A673 (cell line): Measurements from ENCODE around the gene CBX2. TPM values are rescaled to one million over a fixed set of nuclear protein-coding genes. Genes with fewer than 3 reads are reported as not detected.

Experiments
- BruUV-seq: library from RNA; stranded (reverse); fragments of 400-500 nt; replicated peaks from 2 replicates; lab custom pipeline; 2021; lab: Mats Ljungman, UMichigan
- CTCF ChIA-PET: fragments of 300-600 bp; sonication (Branson Sonifier 250); formaldehyde crosslinking; loops from one replicate; lab custom pipeline; 2022; ENCODE audit warnings: antibody characterized with exemption; lab: Charles Lee
- POLR2A ChIA-PET: fragments of 300-600 bp; sonication (Branson Sonifier 250); formaldehyde crosslinking; loops from one replicate; lab custom pipeline; 2022; ENCODE audit warnings: antibody characterized with exemption; ENCODE audit not compliant: low non-redundant PET; lab: Charles Lee
- DNase-seq: peaks from one replicate; pipeline ENCODE4 v3.0.0-alpha.2; 2015; ENCODE audit warnings: low spot score
- H3K27ac ChIP-seq: fragments of 200-600 bp; sonication (generic); 2 replicates; pipeline ENCODE4 v1.5.1; 2016; ENCODE audit warnings: mixed run types, low read depth, mild to moderate bottlenecking, mixed read lengths, antibody characterized with exemption, low read length; ENCODE audit not compliant: poor library complexity, severe bottlenecking
- H3K27me3 ChIP-seq: fragments of 200-600 bp; sonication (generic); replicated peaks from 2 replicates; pipeline ENCODE4 v1.6.1; 2017; ENCODE audit warnings: mixed run types, low read depth, mild to moderate bottlenecking, mixed read lengths, antibody characterized with exemption, low read length; ENCODE audit not compliant: insufficient read depth, poor library complexity
- H3K36me3 ChIP-seq: fragments of 200-600 bp; sonication (generic); 2 replicates; pipeline ENCODE4 v1.6.1; 2016; ENCODE audit warnings: mixed run types, mild to moderate bottlenecking, mixed read lengths, antibody characterized with exemption, low read length; ENCODE audit not compliant: insufficient read depth, poor library complexity, severe bottlenecking
- H3K4me1 ChIP-seq: fragments of 200-600 bp; sonication (generic); 2 replicates; pipeline ENCODE4 v1.6.1; 2017; ENCODE audit warnings: mixed run types, mild to moderate bottlenecking, mixed read lengths, antibody characterized with exemption, low read length; ENCODE audit not compliant: insufficient read depth, poor library complexity, severe bottlenecking
- H3K4me3 ChIP-seq: fragments of 200-600 bp; sonication (generic); 2 replicates; pipeline ENCODE4 v1.5.1; 2016; ENCODE audit warnings: low read depth, mixed run types, mild to moderate bottlenecking, mixed read lengths, low read length; ENCODE audit not compliant: poor library complexity, severe bottlenecking
- H3K9me3 ChIP-seq: fragments of 200-600 bp; sonication (generic); 2 replicates; pipeline ENCODE4 v1.6.1; 2016; ENCODE audit warnings: mixed run types, low read depth, mild to moderate bottlenecking, mixed read lengths, antibody characterized with exemption, low read length; ENCODE audit not compliant: poor library complexity, severe bottlenecking
- EZH2 ChIP-seq: fragments of 200-600 bp; sonication (generic); IDR thresholded peaks from 2 replicates; pipeline ENCODE4 v1.6.1; 2017; ENCODE audit warnings: borderline replicate concordance, low read depth, mild to moderate bottlenecking, mixed read lengths, antibody characterized with exemption, low read length; ENCODE audit not compliant: poor library complexity, severe bottlenecking
- intact Hi-C: fragments of 100-400 bp; cut with micrococcal nuclease; formaldehyde crosslinking; loops from one replicate; pipeline ENCODE4 v1.10.0; 2022; ENCODE audit not compliant: unreplicated experiment
- total RNA-seq: library from RNA; stranded (reverse); gene quantifications from 2 replicates; pipeline ENCODE4 v1.2.3, GENCODE V29; 2021
- TF ChIP-seq, protein P1 (sequence below): fragments of 300-800, 200-600 bp; sonication (generic); conservative IDR thresholded peaks from 2 replicates; pipeline ENCODE4 v1.5.1; 2017; ENCODE audit warnings: low read depth, mild to moderate bottlenecking, antibody characterized with exemption, low read length, moderate library complexity, mixed read lengths

The CBX2 gene
- total RNA-seq, 1 experiment from 2014 or later = 59.5 TPM

GRCh38 chr17:79778504-79779083 lies 646 bp downstream of the CBX2 start:
- no peak for TF ChIP-seq EZH2
- TF ChIP-seq, protein P1, sequence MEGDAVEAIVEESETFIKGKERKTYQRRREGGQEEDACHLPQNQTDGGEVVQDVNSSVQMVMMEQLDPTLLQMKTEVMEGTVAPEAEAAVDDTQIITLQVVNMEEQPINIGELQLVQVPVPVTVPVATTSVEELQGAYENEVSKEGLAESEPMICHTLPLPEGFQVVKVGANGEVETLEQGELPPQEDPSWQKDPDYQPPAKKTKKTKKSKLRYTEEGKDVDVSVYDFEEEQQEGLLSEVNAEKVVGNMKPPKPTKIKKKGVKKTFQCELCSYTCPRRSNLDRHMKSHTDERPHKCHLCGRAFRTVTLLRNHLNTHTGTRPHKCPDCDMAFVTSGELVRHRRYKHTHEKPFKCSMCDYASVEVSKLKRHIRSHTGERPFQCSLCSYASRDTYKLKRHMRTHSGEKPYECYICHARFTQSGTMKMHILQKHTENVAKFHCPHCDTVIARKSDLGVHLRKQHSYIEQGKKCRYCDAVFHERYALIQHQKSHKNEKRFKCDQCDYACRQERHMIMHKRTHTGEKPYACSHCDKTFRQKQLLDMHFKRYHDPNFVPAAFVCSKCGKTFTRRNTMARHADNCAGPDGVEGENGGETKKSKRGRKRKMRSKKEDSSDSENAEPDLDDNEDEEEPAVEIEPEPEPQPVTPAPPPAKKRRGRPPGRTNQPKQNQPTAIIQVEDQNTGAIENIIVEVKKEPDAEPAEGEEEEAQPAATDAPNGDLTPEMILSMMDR = no peak
- intact Hi-C loops = no loop called here
- CTCF ChIA-PET = interaction anchor here (0.6 to 0.8 kb wide), 2 partner anchors 11 to 29 kb away, joined by 3 read pairs; no protein-coding TSS in a partner anchor
- Histone ChIP-seq H3K36me3 (peaks cover 43% of the 10 kb centered on the region), H3K9me3 (no peaks in the 10 kb centered on the region), H3K27me3 (no peaks in the 10 kb centered on the region), H3K4me1 (peaks cover 32% of the 10 kb centered on the region), H3K27ac (peak overlapping the region; percentile 94), H3K4me3 (peak overlapping the region; percentile 77)
- POLR2A ChIA-PET = no interaction called here
- DNase-seq = peak; percentile 68
- no TSS peak for BruUV-seq

DNA sequence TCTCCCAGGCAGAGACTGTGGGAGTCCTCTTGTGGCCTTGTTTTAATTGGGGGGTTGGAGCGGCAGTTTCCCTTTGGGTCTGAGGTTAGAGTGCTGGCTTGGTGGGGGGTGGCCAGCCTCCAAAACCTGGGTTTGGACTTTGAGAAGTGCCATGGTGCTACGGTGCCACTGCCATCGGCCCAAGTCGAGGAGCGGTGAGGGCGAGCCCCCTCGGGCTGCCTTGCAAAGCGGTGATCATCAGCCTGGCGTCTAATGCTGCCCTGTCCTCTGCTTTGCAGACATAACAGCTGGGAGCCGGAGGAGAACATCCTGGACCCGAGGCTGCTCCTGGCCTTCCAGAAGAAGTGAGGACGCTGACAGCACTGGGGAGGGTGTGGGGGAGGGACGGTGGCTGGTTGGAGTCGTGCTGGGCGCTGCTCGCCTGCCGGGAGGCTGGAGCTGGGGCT lies 1.2 kb downstream of the CBX2 start:
- intact Hi-C loops = no loop called here
- Histone ChIP-seq H3K4me1 (peaks cover 32% of the 10 kb centered on the region), H3K9me3 (no peaks in the 10 kb centered on the region), H3K4me3 (peak overlapping the region; percentile 77), H3K27ac (peak overlapping the region; percentile 94), H3K36me3 (peaks cover 48% of the 10 kb centered on the region), H3K27me3 (no peaks in the 10 kb centered on the region)
- no peak for DNase-seq
- BruUV-seq = no TSS peak
- CTCF ChIA-PET = no interaction called here
- POLR2A ChIA-PET = no interaction called here
- TF ChIP-seq, protein P1 = no peak
- TF ChIP-seq EZH2 = no peak

GRCh38 chr17:79779661-79780365 lies 1.9 kb downstream of the CBX2 start:
- intact Hi-C loops = no loop called here
- H3K27me3 ChIP-seq = no peaks in the 10 kb centered on the region
- H3K27ac ChIP-seq = no peak overlapping the region
- BruUV-seq = no TSS peak
- no peak for TF ChIP-seq EZH2
- TF ChIP-seq, protein P1 = no peak
- peaks cover 55% of the 10 kb centered on the region for H3K36me3 ChIP-seq
- H3K4me3 ChIP-seq = peak overlapping the region; percentile 77
- POLR2A ChIA-PET = no interaction called here
- H3K9me3 ChIP-seq = no peaks in the 10 kb centered on the region
- peaks cover 32% of the 10 kb centered on the region for H3K4me1 ChIP-seq
- DNase-seq = no peak
- CTCF ChIA-PET = no interaction called here
